Activated effector memory CD4-positive, alpha-beta T cell treated with anti-CD3 and anti-CD28 coated beads, Interleukin-2, amount 50 U/mL, for 16 hours (primary cell): ENCODE data around the gene PKP3.

Experiments used
- DNase-seq: peaks from one replicate; pipeline ENCODE4 v3.0.0-alpha.2; 2020

PKP3 gene, protein sequence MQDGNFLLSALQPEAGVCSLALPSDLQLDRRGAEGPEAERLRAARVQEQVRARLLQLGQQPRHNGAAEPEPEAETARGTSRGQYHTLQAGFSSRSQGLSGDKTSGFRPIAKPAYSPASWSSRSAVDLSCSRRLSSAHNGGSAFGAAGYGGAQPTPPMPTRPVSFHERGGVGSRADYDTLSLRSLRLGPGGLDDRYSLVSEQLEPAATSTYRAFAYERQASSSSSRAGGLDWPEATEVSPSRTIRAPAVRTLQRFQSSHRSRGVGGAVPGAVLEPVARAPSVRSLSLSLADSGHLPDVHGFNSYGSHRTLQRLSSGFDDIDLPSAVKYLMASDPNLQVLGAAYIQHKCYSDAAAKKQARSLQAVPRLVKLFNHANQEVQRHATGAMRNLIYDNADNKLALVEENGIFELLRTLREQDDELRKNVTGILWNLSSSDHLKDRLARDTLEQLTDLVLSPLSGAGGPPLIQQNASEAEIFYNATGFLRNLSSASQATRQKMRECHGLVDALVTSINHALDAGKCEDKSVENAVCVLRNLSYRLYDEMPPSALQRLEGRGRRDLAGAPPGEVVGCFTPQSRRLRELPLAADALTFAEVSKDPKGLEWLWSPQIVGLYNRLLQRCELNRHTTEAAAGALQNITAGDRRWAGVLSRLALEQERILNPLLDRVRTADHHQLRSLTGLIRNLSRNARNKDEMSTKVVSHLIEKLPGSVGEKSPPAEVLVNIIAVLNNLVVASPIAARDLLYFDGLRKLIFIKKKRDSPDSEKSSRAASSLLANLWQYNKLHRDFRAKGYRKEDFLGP

DNA sequence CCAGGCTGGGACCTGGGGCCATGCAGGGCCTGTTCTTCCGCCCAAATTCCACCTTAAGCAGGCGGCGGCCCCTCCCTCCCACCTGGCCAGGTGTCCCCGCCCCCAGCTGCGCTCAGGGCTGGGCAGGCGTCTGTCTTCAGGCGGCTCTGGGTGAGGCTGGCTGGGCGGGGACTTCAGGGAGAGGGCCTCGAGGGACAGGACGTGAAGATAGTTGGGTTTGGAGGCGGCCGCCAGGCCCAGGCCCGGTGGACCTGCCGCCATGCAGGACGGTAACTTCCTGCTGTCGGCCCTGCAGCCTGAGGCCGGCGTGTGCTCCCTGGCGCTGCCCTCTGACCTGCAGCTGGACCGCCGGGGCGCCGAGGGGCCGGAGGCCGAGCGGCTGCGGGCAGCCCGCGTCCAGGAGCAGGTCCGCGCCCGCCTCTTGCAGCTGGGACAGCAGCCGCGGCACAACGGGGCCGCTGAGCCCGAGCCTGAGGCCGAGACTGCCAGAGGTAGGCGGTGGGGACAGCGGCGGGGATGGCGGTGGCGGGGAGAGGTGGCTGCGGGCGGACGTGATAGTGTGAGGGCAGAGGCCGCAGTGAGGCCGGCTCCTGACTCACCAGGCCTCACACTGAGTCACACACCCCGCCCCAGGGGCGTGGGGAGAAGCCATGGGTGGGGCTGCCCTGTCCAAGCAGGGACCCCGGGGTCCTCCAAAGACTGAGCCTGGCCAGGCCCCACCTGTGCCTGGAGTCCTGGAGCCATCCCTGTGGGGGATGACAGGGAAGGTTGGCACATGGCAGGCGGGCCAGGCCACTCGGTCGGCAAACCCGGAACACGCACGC is at the start of gene PKP3:
TSS of gene PKP3 (plus strand) at position 176 of the 824 bp plus-strand sequence. CDS start at position 260, 84 bp downstream.
- no peak for DNase-seq

- DNase-seq: no peak
These were observed 49.0 kb upstream of the PKP3 start for GRCh38 chr11:344836-345578.

GRCh38 chr11:346529-346928 is 47.5 kb upstream of the PKP3 start:
- DNase-seq: no peak

DNA sequence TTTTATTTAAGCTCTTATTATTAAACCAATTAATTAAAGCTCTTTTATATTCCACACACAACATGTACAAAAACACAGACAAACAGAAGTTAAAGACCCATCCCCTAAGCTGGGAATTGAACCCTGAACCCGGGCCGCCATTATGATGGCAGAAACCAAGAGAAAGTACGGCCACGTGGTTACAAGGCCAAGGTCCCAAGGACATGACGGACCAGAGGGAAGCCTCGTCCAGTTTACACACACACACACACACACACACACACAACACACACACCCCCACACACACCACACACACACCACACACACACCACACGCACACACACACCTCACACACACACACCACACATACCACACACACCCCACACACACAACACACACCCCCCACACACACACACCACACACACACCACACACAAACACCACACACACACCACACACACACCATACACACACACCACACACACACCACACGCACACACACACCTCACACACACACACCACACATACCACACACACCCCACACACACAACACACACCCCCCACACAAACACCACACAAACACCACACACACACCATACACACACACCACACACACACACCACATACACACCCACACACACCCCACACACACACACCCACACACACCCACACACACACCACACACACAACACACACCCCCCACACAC is 44.6 kb upstream of the PKP3 start:
- peak; percentile 50 for DNase-seq

- DNase-seq: peak; percentile 2
These were observed 43.8 kb upstream of the PKP3 start for GRCh38 chr11:350033-350722.

GRCh38 chr11:350723-351255 is 43.2 kb upstream of the PKP3 start:
- peak; percentile 53 for DNase-seq

GRCh38 chr11:351411-351810 is 42.6 kb upstream of the PKP3 start:
- DNase-seq: peak; percentile 57

GRCh38 chr11:352456-353031 is 41.5 kb upstream of the PKP3 start:
- DNase-seq: peak; percentile 34

DNA sequence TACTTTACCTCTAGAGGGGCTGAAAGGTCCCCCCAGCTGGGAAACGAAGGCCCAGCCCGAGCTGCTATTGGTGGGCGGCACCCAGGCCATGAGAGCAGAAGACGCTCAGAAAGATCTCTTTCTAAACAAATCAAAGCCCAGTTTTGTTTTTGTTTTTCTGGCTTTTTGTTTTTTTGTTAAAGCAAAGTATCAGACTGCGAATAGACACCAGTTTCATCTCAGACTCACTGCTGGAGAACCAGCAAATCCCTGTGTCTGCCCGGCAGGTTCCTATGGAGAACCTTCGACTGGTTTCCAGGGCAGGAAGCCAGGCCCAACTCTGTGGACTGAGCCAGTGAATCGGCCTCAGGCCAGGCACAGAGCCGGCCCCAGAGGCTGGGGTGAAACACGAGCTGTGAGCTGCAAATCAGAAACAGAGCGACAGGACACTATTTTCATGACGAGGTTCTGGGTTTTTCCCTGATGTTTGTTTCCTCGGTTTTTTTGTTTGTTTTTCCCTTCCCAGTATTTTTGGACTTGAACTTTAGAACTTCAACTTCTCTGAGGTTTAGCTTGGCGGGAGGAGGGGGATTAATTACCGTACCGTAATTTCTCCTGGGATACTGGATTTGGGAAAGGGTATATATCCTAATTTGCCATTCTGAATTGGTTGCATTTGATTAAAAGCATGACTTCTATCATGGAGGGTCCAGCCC is 40.7 kb upstream of the PKP3 start:
- DNase-seq: peak; percentile 61

- DNase-seq: peak; percentile 93
These were observed 38.2 kb upstream of the PKP3 start for GRCh38 chr11:355581-356458.

DNA sequence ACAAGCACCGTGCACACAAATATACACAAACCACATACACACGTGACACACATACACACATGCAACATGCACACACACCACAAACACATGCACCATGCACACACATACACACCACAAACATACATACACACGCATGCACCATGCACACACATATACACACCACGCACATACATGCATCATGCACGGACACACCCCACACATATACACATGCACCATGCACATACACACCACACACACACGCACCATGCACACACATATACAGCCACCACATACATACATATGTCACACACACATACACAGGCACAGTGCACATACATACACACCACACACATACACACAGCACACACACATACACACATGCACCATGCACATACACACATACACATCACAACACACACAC is 37.4 kb upstream of the PKP3 start:
- peak; percentile 36 for DNase-seq

DNA sequence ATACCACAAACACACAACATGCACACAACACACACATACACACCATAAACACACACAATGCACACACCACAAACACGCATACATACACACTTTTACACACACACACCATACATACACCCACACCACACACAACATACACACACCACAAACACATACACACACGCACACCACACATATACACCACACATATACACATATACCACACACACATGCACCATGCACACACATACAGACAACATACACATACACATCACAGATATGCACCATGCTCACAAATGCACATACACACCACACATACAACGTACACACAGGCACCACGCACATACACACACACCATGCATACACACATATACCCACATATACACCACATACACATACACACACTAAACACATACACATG is 36.4 kb upstream of the PKP3 start:
- peak; percentile 10 for DNase-seq

DNA sequence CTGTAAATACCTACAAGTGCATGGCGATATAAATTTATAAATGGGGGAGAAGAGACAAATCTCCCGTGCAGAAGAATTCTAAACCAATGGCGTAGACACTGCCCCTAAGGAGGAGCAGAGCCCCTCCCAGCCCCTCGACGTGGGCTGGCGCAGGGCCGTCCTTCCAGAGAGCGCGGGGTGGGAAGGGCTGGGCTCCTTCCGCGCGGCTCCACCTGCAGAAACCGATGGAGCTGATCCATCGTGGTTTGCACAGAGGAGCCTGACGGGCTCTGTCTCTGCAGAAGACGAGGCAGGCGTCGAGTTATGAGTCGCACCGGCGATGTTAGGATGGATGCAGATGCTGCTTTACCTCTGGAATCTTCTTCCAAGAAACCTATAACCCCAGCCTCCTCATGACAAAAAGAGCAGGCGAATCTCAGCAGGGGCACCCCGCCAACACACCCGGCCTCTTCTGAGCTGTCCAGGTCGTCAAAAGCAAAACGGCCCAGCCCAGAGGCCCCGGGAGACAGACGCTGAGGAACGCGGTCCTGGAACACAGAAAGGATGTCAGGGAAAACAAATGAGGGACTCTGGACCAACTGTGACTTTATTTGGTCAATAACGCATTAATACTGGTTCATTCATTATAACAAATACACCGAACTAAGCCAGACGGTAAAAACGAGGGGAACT is 35.7 kb upstream of the PKP3 start:
- peak; percentile 34 for DNase-seq

- peak; percentile 67 for DNase-seq
These were observed 34.8 kb upstream of the PKP3 start for GRCh38 chr11:359181-359714.

GRCh38 chr11:360326-361280 is 33.4 kb upstream of the PKP3 start:
- peak; percentile 59 for DNase-seq

DNA sequence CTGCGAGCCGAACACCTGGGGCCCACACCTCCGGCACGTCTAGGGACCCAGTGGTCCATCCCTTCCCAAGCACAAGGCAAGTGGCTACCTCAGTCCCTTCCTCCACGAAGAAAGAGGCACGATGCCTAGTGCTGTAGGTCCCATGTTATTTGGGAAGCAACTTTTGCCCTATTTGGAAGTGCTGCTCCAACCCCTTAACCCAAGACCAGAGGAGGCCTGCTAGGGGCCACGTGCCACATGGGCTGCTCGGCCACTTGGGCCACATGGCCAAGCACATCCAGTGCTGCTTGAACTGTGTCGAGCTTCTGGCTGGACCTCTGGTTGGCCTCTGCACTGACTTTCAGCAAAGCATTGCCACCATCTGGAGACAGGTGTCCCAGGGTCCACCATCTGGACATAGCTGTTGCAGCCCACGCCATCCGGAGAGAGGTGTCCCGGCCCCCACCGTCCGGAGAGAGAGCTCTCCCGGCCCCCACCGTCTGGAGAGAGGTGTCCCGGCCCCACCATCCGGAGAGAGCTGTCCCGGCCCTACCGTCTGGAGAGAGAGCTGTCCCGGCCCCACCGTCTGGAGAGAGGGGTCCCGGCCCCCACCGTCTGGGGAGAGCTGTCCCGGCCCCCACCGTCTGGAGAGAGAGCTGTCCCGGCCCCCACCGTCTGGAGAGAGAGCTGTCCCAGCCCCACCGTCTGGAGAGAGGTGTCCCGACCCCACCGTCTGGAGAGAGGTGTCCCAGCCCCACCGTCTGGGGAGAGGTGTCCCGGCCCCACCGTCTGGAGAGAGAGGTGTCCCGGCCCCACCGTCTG is 31.2 kb upstream of the PKP3 start:
- DNase-seq: peak; percentile 56
